HL-60 (cell line): Measurements from ENCODE around the gene PRKAB1.

Experiments
- DNase-seq, 2 experiments: peaks; one replicate each; pipeline ENCODE4 v3.0.0-alpha.2; 2010 to 2020; ENCODE audit warnings: low read depth in 1 of 2, low spot score in 1 of 2
- H3K27ac ChIP-seq: fragments of 250-450 bp; sonication (Bioruptor Pico); replicated peaks from 2 replicates; pipeline ENCODE4 v1.5.1; 2020; ENCODE audit warnings: mild to moderate bottlenecking, moderate library complexity
- H3K27me3 ChIP-seq: fragments of 250-450 bp; sonication (Bioruptor Pico); 2 replicates; pipeline ENCODE4 v1.5.1; 2021; ENCODE audit warnings: mild to moderate bottlenecking, moderate library complexity; ENCODE audit not compliant: insufficient read depth, poor library complexity, severe bottlenecking
- H3K4me3 ChIP-seq: replicated peaks from 2 replicates; pipeline ENCODE4 v1.5.1; 2011; ENCODE audit warnings: mild to moderate bottlenecking, control low read depth, low read length; ENCODE audit not compliant: insufficient read depth
- GABPA ChIP-seq: IDR thresholded peaks from 2 replicates; pipeline ENCODE4 v1.6.1; 2012; ENCODE audit warnings: low read depth
- POLR2AphosphoS5 ChIP-seq: IDR thresholded peaks from 2 replicates; pipeline ENCODE4 v1.6.1; 2012; ENCODE audit warnings: low read depth
- SPI1 ChIP-seq: IDR thresholded peaks from 2 replicates; pipeline ENCODE4 v1.6.1; 2012; ENCODE audit warnings: low read depth, mild to moderate bottlenecking, borderline replicate concordance
- TF ChIP-seq, protein P1 (sequence below): IDR thresholded peaks from one replicate; pipeline ENCODE4 v1.5.1; 2011; ENCODE audit warnings: low read length, control low read depth, inconsistent platforms; ENCODE audit not compliant: insufficient read depth
- TF ChIP-seq, protein P2 (sequence below): IDR thresholded peaks from 2 replicates; pipeline ENCODE4 v1.6.1; 2012; ENCODE audit warnings: low read depth; ENCODE audit not compliant: insufficient replicate concordance

PRKAB1 gene

DNA sequence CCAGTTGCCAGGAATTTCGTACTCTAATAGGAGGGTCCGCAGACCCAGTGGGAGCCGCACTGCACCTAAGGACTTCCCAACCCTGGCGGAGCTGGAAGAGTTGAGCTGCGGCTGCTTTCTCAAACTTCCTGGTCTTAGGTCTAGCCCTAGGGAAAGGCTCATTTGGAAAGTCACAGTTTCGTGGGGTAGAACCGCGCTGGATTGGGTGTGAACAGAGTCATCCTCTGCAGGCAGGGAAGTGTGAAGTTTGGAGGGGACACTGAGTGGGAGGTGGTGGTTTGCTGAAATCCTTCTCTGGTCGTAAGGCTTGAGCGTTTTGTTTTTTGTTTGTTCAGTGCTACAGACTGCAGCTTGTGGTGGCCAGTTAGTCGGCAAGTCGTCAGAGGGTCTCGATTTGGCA lies 18.8 kb downstream of the PRKAB1 start:
- no peak overlapping the region for H3K27ac ChIP-seq
- H3K4me3 ChIP-seq, result no peak overlapping the region
- no peak for TF ChIP-seq POLR2AphosphoS5
- no peak for TF ChIP-seq GABPA
- TF ChIP-seq, protein P1, sequence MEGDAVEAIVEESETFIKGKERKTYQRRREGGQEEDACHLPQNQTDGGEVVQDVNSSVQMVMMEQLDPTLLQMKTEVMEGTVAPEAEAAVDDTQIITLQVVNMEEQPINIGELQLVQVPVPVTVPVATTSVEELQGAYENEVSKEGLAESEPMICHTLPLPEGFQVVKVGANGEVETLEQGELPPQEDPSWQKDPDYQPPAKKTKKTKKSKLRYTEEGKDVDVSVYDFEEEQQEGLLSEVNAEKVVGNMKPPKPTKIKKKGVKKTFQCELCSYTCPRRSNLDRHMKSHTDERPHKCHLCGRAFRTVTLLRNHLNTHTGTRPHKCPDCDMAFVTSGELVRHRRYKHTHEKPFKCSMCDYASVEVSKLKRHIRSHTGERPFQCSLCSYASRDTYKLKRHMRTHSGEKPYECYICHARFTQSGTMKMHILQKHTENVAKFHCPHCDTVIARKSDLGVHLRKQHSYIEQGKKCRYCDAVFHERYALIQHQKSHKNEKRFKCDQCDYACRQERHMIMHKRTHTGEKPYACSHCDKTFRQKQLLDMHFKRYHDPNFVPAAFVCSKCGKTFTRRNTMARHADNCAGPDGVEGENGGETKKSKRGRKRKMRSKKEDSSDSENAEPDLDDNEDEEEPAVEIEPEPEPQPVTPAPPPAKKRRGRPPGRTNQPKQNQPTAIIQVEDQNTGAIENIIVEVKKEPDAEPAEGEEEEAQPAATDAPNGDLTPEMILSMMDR, result no peak
- no peak for TF ChIP-seq SPI1
- TF ChIP-seq, protein P2, sequence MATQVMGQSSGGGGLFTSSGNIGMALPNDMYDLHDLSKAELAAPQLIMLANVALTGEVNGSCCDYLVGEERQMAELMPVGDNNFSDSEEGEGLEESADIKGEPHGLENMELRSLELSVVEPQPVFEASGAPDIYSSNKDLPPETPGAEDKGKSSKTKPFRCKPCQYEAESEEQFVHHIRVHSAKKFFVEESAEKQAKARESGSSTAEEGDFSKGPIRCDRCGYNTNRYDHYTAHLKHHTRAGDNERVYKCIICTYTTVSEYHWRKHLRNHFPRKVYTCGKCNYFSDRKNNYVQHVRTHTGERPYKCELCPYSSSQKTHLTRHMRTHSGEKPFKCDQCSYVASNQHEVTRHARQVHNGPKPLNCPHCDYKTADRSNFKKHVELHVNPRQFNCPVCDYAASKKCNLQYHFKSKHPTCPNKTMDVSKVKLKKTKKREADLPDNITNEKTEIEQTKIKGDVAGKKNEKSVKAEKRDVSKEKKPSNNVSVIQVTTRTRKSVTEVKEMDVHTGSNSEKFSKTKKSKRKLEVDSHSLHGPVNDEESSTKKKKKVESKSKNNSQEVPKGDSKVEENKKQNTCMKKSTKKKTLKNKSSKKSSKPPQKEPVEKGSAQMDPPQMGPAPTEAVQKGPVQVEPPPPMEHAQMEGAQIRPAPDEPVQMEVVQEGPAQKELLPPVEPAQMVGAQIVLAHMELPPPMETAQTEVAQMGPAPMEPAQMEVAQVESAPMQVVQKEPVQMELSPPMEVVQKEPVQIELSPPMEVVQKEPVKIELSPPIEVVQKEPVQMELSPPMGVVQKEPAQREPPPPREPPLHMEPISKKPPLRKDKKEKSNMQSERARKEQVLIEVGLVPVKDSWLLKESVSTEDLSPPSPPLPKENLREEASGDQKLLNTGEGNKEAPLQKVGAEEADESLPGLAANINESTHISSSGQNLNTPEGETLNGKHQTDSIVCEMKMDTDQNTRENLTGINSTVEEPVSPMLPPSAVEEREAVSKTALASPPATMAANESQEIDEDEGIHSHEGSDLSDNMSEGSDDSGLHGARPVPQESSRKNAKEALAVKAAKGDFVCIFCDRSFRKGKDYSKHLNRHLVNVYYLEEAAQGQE, result no peak
- H3K27me3 ChIP-seq, result no peaks in the 10 kb centered on the region
- DNase-seq, result no peak

DNA sequence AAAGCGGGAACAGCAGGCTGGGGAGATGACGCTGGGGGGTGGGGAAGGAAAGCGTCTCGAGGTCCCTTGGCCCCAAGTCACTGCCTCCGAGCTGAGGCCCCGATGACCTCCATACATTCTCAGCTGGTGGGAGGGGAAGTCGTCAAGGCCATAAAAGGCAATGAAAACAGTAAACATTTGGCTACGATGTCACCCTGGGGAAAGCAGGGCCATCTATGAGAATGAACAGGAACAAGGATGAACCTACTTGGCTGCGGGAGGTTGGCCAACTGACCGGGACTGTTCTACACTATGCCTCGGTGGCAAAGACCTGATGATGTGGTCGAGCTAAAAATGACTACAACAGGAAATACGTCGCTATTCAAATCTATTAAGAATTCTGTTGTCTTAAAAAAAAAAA lies 19.5 kb downstream of the PRKAB1 start:
- no peak overlapping the region for H3K27ac ChIP-seq
- TF ChIP-seq, protein P1, result no peak
- TF ChIP-seq, protein P2, result no peak
- TF ChIP-seq GABPA (no peak), POLR2AphosphoS5 (no peak), SPI1 (no peak)
- no peak for DNase-seq
- H3K27me3 ChIP-seq, result no peaks in the 10 kb centered on the region
- no peak overlapping the region for H3K4me3 ChIP-seq

DNA sequence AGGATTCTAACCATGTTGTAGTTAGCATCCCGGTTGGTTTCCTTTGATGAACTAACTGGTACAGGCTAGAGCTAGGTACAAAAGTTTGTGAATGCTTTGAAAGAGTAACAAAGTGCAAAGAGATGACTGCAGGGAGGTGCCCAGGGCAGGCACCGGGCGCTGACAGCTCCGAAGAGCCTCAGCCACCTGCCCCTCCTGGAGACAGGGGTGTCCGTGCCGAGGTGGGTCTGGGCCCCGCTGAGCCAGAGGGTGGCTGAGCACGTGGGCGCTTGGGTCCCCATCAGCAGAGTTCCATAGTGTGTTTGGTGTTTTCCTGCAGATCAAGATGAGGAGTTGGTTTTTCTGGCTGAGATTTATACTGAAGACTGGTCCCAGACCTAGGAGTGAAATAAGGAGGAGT lies 19.9 kb downstream of the PRKAB1 start:
- DNase-seq, result no peak
- Histone ChIP-seq H3K27me3 (no peaks in the 10 kb centered on the region), H3K4me3 (no peak overlapping the region), H3K27ac (no peak overlapping the region)
- TF ChIP-seq SPI1 (no peak), POLR2AphosphoS5 (no peak), GABPA (no peak)
- TF ChIP-seq, protein P1, result no peak
- TF ChIP-seq, protein P2, result no peak
